Fibroblast of lung (primary cell): ENCODE data around the gene HDLBP. TPM values are rescaled to one million over a fixed set of nuclear protein-coding genes. Genes with fewer than 3 reads are reported as not detected.

Source experiments
- DNase-seq, 2 donors: peaks; one replicate each; pipeline versions ENCODE4 v3.0.0 to v3.0.0-alpha.2; 2010; ENCODE audit warnings: low read depth in 2 of 2
- H2AFZ ChIP-seq: 2 replicates; pipeline ENCODE4 v1.5.1; 2012; ENCODE audit warnings: low read length, control low read depth, inconsistent platforms
- H3K27ac ChIP-seq: 2 replicates; pipeline ENCODE4 v1.5.1; 2011; ENCODE audit warnings: low read length, control low read depth; ENCODE audit not compliant: insufficient read depth
- H3K27me3 ChIP-seq: 2 replicates; pipeline ENCODE4 v1.5.1; 2011; ENCODE audit warnings: mild to moderate bottlenecking, low read length; ENCODE audit not compliant: control insufficient read depth, insufficient read depth
- H3K36me3 ChIP-seq: 2 replicates; pipeline ENCODE4 v1.5.1; 2011; ENCODE audit warnings: low read length; ENCODE audit not compliant: control insufficient read depth, insufficient read depth
- H3K4me1 ChIP-seq: 2 replicates; pipeline ENCODE4 v1.5.1; 2011; ENCODE audit warnings: low read length; ENCODE audit not compliant: control insufficient read depth, insufficient read depth; ENCODE audit errors: extremely low read depth
- H3K4me2 ChIP-seq: 2 replicates; pipeline ENCODE4 v1.5.1; 2011; ENCODE audit warnings: low read length, control low read depth; ENCODE audit not compliant: insufficient read depth; ENCODE audit errors: extremely low read depth
- H3K4me3 ChIP-seq, 4 experiments: fragments of 200-600 bp in 1 of 4; sonication (generic) in 1 of 4; replicated peaks in 1 of 4; 2 replicates each; pipeline ENCODE4 v1.5.1; 2011 to 2016; ENCODE audit warnings: low read length in 4 of 4, low read depth in 3 of 4, mild to moderate bottlenecking in 3 of 4, control low read depth in 2 of 4, inconsistent platforms in 1 of 4, mixed read lengths in 1 of 4; ENCODE audit not compliant: insufficient read depth in 1 of 4; ENCODE audit errors: control extremely low read depth in 1 of 4
- H3K79me2 ChIP-seq: 2 replicates; pipeline ENCODE4 v1.5.1; 2012; ENCODE audit warnings: mild to moderate bottlenecking, low read length, inconsistent platforms; ENCODE audit not compliant: control insufficient read depth, insufficient read depth
- H3K9ac ChIP-seq: 2 replicates; pipeline ENCODE4 v1.5.1; 2011; ENCODE audit warnings: mild to moderate bottlenecking, low read length, control low read depth; ENCODE audit not compliant: insufficient read depth
- H3K9me3 ChIP-seq: 2 replicates; pipeline ENCODE4 v1.5.1; 2012; ENCODE audit warnings: low read depth, low read length; ENCODE audit not compliant: control insufficient read depth, insufficient read depth
- H4K20me1 ChIP-seq: 2 replicates; pipeline ENCODE4 v1.5.1; 2011; ENCODE audit warnings: low read length; ENCODE audit not compliant: control insufficient read depth, insufficient read depth; ENCODE audit errors: extremely low read depth
- EZH2 ChIP-seq: IDR thresholded peaks from 2 replicates; pipeline ENCODE4 v1.5.1; 2012; ENCODE audit warnings: low read length, control low read depth, mild to moderate bottlenecking; ENCODE audit errors: missing control alignments
- polyA plus RNA-seq, 2 donors: library from polyadenylated mRNA; depleted of rRNA in 1 of 2; stranded (reverse) in 1 of 2; unstranded in 1 of 2; fragments of >200 nt; gene quantifications; 2 replicates each; pipeline ENCODE4 v1.2.1, GENCODE V29; 2011 to 2012; ENCODE audit warnings: missing spikeins in 1 of 2
- total RNA-seq: library from RNA; depleted of rRNA; stranded (reverse); fragments of >200 nt; gene quantifications from 2 replicates; pipeline ENCODE4 v1.2.1, GENCODE V29; 2014
- TF ChIP-seq, protein P1 (sequence below), 2 donors: IDR thresholded peaks in 1 of 2; conservative IDR thresholded peaks in 1 of 2; 1 replicate in 1 of 2; 2 replicates in 1 of 2; pipeline ENCODE4 v1.5.1; 2011 to 2012; ENCODE audit warnings: low read length in 2 of 2, control low read depth in 1 of 2, inconsistent platforms in 1 of 2, low read depth in 1 of 2, mild to moderate bottlenecking in 1 of 2

Gene HDLBP
- total and polyA plus RNA-seq, 2 donors (not counting 1 experiment from before 2014, with no cell fraction given): 626 to 1,354 TPM

DNA sequence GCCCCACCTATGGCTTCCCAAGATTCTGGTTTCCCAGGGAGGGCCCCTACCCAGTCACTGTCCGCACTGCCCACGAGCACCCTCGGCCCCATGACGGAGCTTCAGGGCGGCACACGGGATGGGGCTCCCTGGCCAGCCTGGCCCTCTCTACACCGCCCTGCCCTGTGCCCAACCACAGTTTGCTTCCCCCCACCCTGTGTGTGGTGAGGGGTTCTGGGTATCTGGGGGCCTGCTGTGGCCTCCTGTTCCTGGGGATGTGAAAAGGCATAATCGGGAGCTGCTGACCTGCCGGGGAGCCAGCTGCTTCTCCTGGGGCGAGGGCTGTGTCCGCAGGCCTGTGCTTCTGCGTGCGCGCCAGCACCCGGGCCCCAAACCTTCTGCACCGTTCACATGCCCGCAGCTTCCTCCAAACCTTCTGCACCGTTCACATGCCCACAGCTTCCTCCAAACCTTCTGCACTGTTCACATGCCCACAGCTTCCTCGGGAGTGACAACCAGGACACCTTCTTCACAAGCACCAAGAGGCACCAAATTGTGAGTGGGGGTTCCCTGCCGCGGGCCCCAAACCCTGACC, 114.6 kb downstream of the HDLBP start:
- no peak for TF ChIP-seq EZH2
- TF ChIP-seq, protein P1, sequence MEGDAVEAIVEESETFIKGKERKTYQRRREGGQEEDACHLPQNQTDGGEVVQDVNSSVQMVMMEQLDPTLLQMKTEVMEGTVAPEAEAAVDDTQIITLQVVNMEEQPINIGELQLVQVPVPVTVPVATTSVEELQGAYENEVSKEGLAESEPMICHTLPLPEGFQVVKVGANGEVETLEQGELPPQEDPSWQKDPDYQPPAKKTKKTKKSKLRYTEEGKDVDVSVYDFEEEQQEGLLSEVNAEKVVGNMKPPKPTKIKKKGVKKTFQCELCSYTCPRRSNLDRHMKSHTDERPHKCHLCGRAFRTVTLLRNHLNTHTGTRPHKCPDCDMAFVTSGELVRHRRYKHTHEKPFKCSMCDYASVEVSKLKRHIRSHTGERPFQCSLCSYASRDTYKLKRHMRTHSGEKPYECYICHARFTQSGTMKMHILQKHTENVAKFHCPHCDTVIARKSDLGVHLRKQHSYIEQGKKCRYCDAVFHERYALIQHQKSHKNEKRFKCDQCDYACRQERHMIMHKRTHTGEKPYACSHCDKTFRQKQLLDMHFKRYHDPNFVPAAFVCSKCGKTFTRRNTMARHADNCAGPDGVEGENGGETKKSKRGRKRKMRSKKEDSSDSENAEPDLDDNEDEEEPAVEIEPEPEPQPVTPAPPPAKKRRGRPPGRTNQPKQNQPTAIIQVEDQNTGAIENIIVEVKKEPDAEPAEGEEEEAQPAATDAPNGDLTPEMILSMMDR (conservative IDR thresholded peaks at IDR 0.05 in 1 of 2, IDR thresholded peaks at IDR 0.05 in 1 of 2; ENCODE audit: low read depth in 1 of 2, low read length in 2 of 2): no peak
- no peaks in the 10 kb centered on the region for H4K20me1 ChIP-seq
- no peaks in the 10 kb centered on the region for H3K79me2 ChIP-seq
- H3K4me2 ChIP-seq: no peak overlapping the region
- H3K9ac ChIP-seq: no peak overlapping the region
- no peak overlapping the region for H3K27ac ChIP-seq
- no peak for DNase-seq
- no peak overlapping the region for H2AFZ ChIP-seq
- H3K27me3 ChIP-seq: no peaks in the 10 kb centered on the region
- no peaks in the 10 kb centered on the region for H3K9me3 ChIP-seq
- no peaks in the 10 kb centered on the region for H3K36me3 ChIP-seq
- H3K4me3 ChIP-seq: no peak overlapping the region
- no peaks in the 10 kb centered on the region for H3K4me1 ChIP-seq

DNA sequence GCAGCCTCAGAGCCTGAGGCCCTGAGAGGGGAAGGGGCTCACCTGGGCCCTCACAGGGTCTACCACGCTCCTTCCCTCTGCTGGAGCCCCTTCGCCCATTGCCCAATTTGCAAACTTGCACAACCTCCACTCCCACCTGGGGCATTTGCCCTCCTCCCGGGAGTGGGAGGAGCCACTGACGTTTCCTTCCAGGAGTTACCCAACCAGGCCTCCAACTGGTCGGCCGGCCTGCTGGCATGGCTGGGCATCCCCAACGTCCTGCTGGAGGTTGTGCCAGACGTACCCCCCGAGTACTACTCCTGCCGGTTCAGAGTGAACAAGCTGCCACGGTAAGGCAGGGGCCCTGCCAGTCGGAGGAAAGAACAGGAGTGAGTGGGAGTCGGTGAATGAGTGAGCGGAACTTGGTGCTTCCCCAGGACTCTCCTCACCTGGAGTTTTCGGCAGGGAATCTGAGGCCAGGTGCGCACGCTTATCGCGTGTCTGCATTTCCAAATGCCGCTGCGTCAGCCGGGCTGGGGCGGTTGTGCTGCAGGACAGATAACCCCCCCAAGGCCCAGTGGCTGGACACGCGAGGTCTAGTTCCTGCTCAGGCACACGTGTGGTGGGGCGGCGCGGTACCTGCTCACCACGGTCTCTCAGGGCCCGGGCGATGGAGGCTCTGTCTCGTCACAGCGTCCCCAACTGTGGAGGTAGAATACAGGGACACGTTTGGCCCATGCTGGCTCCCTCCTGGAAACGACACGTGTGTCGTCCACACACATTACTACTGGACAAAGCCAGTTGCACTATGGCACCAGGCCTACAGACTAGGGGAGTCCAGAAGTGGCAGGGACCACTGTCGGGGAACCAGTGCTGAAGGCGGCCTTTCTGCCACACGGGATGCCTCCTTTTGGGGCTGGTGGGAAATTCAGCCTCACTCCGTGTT, 115.3 kb downstream of the HDLBP start:
- H3K36me3 ChIP-seq: no peaks in the 10 kb centered on the region
- no peak overlapping the region for H3K4me3 ChIP-seq
- no peak overlapping the region for H3K27ac ChIP-seq
- DNase-seq: no peak
- no peak overlapping the region for H3K9ac ChIP-seq
- no peaks in the 10 kb centered on the region for H4K20me1 ChIP-seq
- H3K4me1 ChIP-seq: no peaks in the 10 kb centered on the region
- H3K79me2 ChIP-seq: no peaks in the 10 kb centered on the region
- TF ChIP-seq EZH2: no peak
- TF ChIP-seq, protein P1 (conservative IDR thresholded peaks at IDR 0.05 in 1 of 2, IDR thresholded peaks at IDR 0.05 in 1 of 2; ENCODE audit: low read depth in 1 of 2, low read length in 2 of 2): no peak
- no peak overlapping the region for H2AFZ ChIP-seq
- H3K9me3 ChIP-seq: no peaks in the 10 kb centered on the region
- no peaks in the 10 kb centered on the region for H3K27me3 ChIP-seq
- no peak overlapping the region for H3K4me2 ChIP-seq

DNA sequence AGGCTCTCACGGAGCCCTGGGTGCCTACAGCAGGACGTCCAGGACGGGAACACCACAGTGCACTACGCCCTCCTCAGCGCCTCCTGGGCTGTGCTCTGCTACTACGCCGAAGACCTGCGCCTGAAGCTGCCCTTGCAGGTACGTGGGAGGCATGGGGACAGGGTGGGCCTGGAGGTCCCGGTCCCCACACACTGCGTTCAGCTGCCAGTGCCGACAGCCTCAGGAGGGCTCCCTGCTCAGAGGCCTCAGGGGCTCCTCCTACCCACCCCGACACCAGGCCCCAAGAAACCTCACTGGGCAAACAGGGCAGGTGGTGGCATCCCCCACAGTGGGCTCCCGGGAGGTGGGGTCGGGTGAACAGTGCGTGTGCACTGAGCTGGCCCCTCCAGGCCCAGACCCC, 116.2 kb downstream of the HDLBP start:
- no peaks in the 10 kb centered on the region for H4K20me1 ChIP-seq
- no peak for DNase-seq
- no peaks in the 10 kb centered on the region for H3K9me3 ChIP-seq

More for the DNA sequence above, 116.2 kb downstream of the HDLBP start:
- H3K9ac ChIP-seq: no peak overlapping the region
- no peak overlapping the region for H3K27ac ChIP-seq
- H3K36me3 ChIP-seq: no peaks in the 10 kb centered on the region
- no peak overlapping the region for H3K4me2 ChIP-seq
- no peaks in the 10 kb centered on the region for H3K27me3 ChIP-seq
- H2AFZ ChIP-seq: no peak overlapping the region
- H3K4me1 ChIP-seq: no peaks in the 10 kb centered on the region
- no peak overlapping the region for H3K4me3 ChIP-seq
- H3K79me2 ChIP-seq: no peaks in the 10 kb centered on the region
- TF ChIP-seq EZH2: no peak
- TF ChIP-seq, protein P1 (conservative IDR thresholded peaks at IDR 0.05 in 1 of 2, IDR thresholded peaks at IDR 0.05 in 1 of 2; ENCODE audit: low read depth in 1 of 2, low read length in 2 of 2): no peak
